Natural killer cell (primary cell): ENCODE measurements around the gene TRIM42. TPM values are rescaled to one million over a fixed set of nuclear protein-coding genes. Genes with fewer than 3 reads are reported as not detected.

Experiments
- ATAC-seq, 3 donors: fragments of 150-1000 bp in 2 of 3; fragments of 200-7000 bp in 1 of 3; cut with Tn5 transposase; 1 replicate in 1 of 3; 2 replicates in 2 of 3; pipeline ENCODE4 v1.10.0; 2021; ENCODE audit warnings: mild to moderate bottlenecking in 2 of 3, moderate library complexity in 2 of 3
- DNase-seq, 2 donors: peaks; one replicate each; pipeline versions ENCODE4 v3.0.0 to v3.0.0-alpha.2; 2013 to 2021; ENCODE audit warnings: mixed read lengths in 1 of 2
- H3K27ac ChIP-seq: one replicate; pipeline ENCODE4 v1.5.1; 2013; ENCODE audit warnings: mild to moderate bottlenecking, low read length
- H3K27me3 ChIP-seq: one replicate; pipeline ENCODE4 v1.6.1; 2013; ENCODE audit warnings: low read length; ENCODE audit not compliant: control insufficient read depth, insufficient read depth
- H3K36me3 ChIP-seq: one replicate; pipeline ENCODE4 v1.6.1; 2013; ENCODE audit warnings: low read length; ENCODE audit not compliant: control insufficient read depth, insufficient read depth
- H3K4me1 ChIP-seq: one replicate; pipeline ENCODE4 v1.6.1; 2013; ENCODE audit warnings: low read length; ENCODE audit not compliant: control insufficient read depth, insufficient read depth
- H3K4me3 ChIP-seq: one replicate; pipeline ENCODE4 v1.5.1; 2013; ENCODE audit warnings: low read length
- H3K9me3 ChIP-seq: one replicate; pipeline ENCODE4 v1.6.1; 2013; ENCODE audit warnings: low read length; ENCODE audit not compliant: control insufficient read depth, insufficient read depth
- H3K27ac Mint-ChIP-seq, 2 donors: one replicate each; pipeline ENCODE4 v1.8.0; 2022; ENCODE audit warnings: mild to moderate bottlenecking in 2 of 2, mixed read lengths in 2 of 2, moderate library complexity in 1 of 2
- H3K27me3 Mint-ChIP-seq, 2 donors: one replicate each; pipeline ENCODE4 v1.8.0; 2022; ENCODE audit warnings: low read depth in 2 of 2, mixed read lengths in 2 of 2
- H3K36me3 Mint-ChIP-seq: one replicate; pipeline ENCODE4 v1.8.0; 2022; ENCODE audit warnings: mixed read lengths
- H3K4me1 Mint-ChIP-seq, 2 donors: one replicate each; pipeline ENCODE4 v1.8.0; 2022; ENCODE audit warnings: mixed read lengths in 2 of 2
- H3K4me3 Mint-ChIP-seq: one replicate; pipeline ENCODE4 v1.8.0; 2022; ENCODE audit warnings: mild to moderate bottlenecking, moderate library complexity, mixed read lengths
- H3K9me3 Mint-ChIP-seq, 2 donors: one replicate each; pipeline ENCODE4 v1.8.0; 2022; ENCODE audit warnings: mixed read lengths in 2 of 2
- CTCF ChIP-seq: fragments of 200-600 bp; IDR thresholded peaks from one replicate; pipeline ENCODE4 v1.8.0; 2022; ENCODE audit warnings: antibody characterized with exemption
- WGBS: methylation state at CpG from one replicate; pipeline ENCODE4 v1.1.7; 2013; ENCODE audit warnings: missing lambda C conversion rate; ENCODE audit not compliant: insufficient coverage; 5-methylcytosine and 5-hydroxymethylcytosine counted together
- intact Hi-C: fragments of 100-400 bp; cut with micrococcal nuclease; formaldehyde crosslinking; loops from one replicate; pipeline ENCODE4 v1.14.2; 2022
- total RNA-seq, 4 donors: library from RNA; stranded (reverse); fragments of 120-200 nt in 1 of 4; gene quantifications; one replicate each; pipeline versions ENCODE4 v1.2.3 to v1.2.4, GENCODE V29; 2013 to 2022

TRIM42 gene
- total RNA-seq, 3 donors from 2014 or later (not counting 1 experiment from before 2014, with no cell fraction given) = not detected

- Histone ChIP-seq H3K4me1 (no peaks in the 10 kb centered on the region), H3K9me3 (no peaks in the 10 kb centered on the region), H3K27ac (no peak overlapping the region), H3K27me3 (no peaks in the 10 kb centered on the region), H3K36me3 (no peaks in the 10 kb centered on the region), H3K4me3 (no peak overlapping the region)
- intact Hi-C loops = no loop called here
- DNase-seq = no peak
- Mint-ChIP-seq H3K4me1 (no peaks in the 10 kb centered on the region), H3K36me3 (no peaks in the 10 kb centered on the region), H3K27me3 (no peaks in the 10 kb centered on the region), H3K4me3 (no peak overlapping the region), H3K9me3 (peaks cover 2 to 3% of the 10 kb centered on the region in 2 donors), H3K27ac (no peak overlapping the region)
- no peak for TF ChIP-seq CTCF
- WGBS = 95% methylated on average over 2 of the region's 2 CpGs
- no peak for ATAC-seq
Observed at GRCh38 chr3:140686948-140687347, 9.1 kb downstream of the TRIM42 start.

- 70% methylated on average over 5 of the region's 5 CpGs for WGBS
- H3K36me3 ChIP-seq = no peaks in the 10 kb centered on the region
- no peak overlapping the region for H3K27ac Mint-ChIP-seq
- H3K4me3 ChIP-seq = no peak overlapping the region
- H3K4me1 ChIP-seq = no peaks in the 10 kb centered on the region
- no peaks in the 10 kb centered on the region for H3K4me1 Mint-ChIP-seq
- H3K27me3 Mint-ChIP-seq = peaks cover 0 to 3% of the 10 kb centered on the region in 2 donors
- ATAC-seq = no peak
- H3K9me3 Mint-ChIP-seq = peaks cover 0 to 4% of the 10 kb centered on the region in 2 donors
- H3K4me3 Mint-ChIP-seq = no peak overlapping the region
- no peak overlapping the region for H3K27ac ChIP-seq
- no peaks in the 10 kb centered on the region for H3K9me3 ChIP-seq
- intact Hi-C loops = no loop called here
- no peak for DNase-seq
- no peaks in the 10 kb centered on the region for H3K36me3 Mint-ChIP-seq
- H3K27me3 ChIP-seq = no peaks in the 10 kb centered on the region
- TF ChIP-seq CTCF = no peak
Observed at GRCh38 chr3:140695361-140696061, 17.6 kb downstream of the TRIM42 start.

GRCh38 chr3:140699516-140700231 is 21.8 kb downstream of the TRIM42 start:
- ATAC-seq = no peak
- H3K4me3 ChIP-seq = no peak overlapping the region
- no peaks in the 10 kb centered on the region for H3K36me3 ChIP-seq
- Mint-ChIP-seq H3K4me1 (no peaks in the 10 kb centered on the region), H3K4me3 (no peak overlapping the region), H3K27ac (no peak overlapping the region), H3K36me3 (no peaks in the 10 kb centered on the region), H3K9me3 (peaks cover 0 to 3% of the 10 kb centered on the region in 2 donors), H3K27me3 (peaks cover 3 to 8% of the 10 kb centered on the region in 2 donors)
- no peak overlapping the region for H3K27ac ChIP-seq
- DNase-seq = no peak
- WGBS = 90% methylated on average over 2 of the region's 3 CpGs
- no peaks in the 10 kb centered on the region for H3K4me1 ChIP-seq
- no peaks in the 10 kb centered on the region for H3K9me3 ChIP-seq
- H3K27me3 ChIP-seq = no peaks in the 10 kb centered on the region
- TF ChIP-seq CTCF = no peak
- intact Hi-C loops = no loop called here
